NOMO-1 treated with dmso at 0.1 percent for 144 hours (cell line): Measurements from ENCODE around the gene TMEM254.
"Not testable (repeated sequence)": the region's sequence is repeated elsewhere in the genome, so short reads cannot be mapped to it uniquely, and the experiment has no call there.

Experiments
- DNase-seq: peaks from one replicate; lab custom pipeline; 2025; ENCODE audit not compliant: unreplicated experiment; lab: John Stamatoyannopoulos, UW

Gene TMEM254

DNA sequence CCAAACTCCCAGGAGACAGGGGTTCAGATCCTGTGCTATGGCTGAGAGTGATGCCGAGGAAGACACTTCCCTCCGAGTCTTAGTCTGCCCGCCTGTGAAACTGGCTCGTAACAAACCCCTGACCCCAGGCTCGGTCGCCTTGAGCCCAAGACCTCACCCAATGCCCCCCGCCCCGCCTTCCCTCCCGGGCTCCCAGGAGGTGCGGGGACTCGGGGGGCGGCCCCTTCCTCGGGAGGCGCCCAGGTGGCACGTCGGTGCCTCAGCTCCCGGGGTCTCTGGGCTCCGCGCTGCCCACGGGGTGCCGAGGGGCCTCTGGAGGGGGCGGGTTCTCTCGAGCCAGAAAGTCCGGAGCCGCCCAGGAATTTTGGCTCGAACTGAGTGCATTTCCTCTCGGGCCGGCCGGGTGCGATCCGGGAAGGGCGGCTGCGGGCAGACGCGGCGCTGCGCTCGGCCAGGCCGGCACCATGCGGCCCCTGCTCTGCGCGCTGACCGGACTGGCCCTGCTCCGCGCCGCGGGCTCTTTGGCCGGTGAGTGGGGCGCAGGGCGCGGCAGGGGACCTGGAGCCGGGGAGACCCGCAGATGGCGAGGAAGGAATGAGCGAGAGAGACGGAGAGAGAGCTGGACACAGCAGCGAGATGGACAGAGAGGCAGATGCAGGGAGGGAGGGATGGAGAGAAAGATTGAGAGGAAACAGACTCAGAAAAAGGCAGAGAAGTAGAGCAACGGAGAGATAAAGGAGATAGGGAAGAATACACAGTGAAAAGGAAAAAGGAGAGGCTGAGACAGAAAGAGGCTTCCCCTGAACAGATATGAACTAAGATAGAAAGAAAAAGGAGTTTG lies 54.1 kb downstream of the TMEM254 start, which contains the start of gene PLAC9:
Gene PLAC9 (plus strand): TSS at position 432 of the 841 bp plus-strand sequence. CDS start 33 bp downstream, at position 465.
- DNase-seq: no peak

DNA sequence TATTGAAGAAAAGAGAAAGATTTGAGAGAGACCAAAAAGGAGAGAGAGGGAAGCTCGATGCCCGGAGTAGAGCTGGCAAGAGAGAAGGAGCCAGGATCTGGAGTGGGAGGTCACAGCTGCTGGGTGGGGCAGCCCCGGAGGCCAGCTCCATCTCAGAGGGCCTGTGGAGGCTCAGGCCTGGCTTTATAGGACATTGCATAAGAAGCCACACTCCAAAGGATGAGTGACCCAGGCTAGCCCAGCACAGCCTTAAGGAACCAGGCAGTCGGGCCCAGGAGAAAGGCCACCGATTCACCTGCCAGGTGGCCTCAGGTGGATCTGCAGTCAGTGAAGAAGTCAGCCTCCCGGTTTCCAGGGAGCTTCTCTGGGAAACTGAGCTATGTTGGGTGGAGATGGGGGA lies 54.7 kb downstream of the TMEM254 start:
- no peak for DNase-seq

DNA sequence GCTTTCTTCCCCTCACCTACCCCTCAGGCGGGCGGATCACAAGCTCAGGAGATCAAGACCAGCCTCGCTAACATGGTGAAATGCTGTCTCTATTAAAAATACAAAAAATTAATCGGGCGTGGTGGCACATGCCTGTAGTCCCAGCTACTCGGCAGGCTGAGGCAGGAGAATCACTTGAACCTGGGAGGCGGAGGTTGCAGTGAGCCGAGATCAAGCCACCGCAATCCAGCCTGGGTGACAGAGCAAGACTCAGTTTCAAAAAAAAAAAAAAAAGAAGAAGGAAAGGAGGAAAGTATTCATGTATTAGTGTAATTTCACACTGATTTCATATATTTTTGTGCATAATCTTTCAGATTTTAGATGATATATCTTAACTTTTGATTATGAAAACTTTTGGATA lies 55.2 kb downstream of the TMEM254 start:
- not testable (repeated sequence) for DNase-seq

DNA sequence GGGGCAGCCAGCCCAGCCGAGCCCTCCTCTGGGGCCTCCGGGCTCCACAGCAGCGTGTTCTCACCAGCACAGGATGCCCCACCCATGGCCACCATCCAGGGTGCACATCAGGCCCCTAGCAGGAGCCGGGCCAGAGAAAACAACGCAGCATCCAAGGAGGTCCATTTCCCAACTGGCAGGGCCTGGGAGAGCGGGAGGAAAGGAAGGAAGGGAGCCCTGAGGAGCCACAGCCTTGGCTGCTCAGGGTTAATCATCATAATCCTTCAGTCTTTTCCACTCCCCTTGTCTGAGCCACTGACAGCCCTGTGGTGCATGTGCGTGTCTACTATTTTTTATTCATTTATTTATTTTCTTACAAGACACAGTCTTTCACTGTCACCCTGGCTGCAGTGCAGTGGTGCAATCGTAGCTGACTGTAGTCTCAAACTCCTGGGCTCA lies 57.7 kb downstream of the TMEM254 start:
- DNase-seq: no peak

DNA sequence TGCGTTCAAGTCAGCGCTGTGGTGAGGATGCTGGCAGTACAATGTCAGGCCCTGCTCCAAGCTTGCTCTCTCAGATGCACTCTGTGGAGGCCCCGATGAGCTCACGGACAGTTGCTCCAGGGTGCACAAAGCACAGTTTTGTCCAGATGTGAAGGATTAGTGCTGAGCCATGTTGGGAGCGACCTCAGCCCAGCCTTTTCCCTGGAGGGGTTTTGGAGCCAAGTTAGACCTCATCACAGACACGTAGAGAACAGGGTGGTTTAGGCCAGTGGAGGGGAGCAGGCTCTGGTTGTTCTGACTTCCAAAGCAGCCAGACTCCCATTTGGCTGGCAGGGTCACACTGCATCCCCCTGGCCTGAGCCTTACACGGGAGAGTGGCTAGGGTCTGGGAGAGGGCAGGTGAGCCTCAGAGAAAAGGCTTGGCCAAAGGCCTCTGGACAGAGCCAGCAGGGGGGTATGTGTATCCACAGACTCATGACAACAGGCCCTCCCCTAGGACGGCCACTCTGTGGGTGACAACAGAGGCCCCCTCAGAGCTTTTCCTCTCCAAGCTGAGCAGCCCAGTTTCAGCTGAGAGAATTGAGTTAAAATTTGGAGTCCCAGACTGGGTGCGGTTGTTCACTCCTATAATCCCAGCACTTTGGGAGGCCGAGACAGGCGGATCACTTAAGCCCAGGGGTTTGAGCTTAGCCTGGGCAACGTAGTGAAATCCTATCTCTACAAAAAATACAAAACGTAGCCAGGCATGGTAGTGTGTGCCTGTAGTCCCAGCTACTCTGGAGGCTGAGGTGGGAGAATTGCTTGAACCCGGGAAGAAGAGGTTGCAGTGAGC lies 58.8 kb downstream of the TMEM254 start:
- no peak for DNase-seq

DNA sequence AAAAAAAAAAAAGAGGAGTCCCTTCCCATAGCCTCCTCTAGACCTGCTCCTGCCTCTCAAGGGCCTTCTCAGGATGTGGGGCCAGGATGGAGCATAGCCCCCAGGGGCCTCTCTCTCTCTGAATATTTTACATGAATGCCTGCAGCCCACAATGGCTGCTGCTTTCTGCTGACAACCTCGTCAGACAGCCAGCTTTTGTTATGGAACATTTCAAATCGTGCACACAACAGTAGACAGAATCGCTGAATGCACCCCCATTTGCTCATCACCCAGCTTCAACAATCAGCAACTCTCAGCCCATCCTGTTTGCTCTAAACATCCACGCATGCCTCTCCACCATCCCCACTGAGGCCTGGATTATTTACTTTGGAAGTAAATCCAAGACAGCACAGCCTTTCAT lies 59.5 kb downstream of the TMEM254 start:
- DNase-seq: no peak

DNA sequence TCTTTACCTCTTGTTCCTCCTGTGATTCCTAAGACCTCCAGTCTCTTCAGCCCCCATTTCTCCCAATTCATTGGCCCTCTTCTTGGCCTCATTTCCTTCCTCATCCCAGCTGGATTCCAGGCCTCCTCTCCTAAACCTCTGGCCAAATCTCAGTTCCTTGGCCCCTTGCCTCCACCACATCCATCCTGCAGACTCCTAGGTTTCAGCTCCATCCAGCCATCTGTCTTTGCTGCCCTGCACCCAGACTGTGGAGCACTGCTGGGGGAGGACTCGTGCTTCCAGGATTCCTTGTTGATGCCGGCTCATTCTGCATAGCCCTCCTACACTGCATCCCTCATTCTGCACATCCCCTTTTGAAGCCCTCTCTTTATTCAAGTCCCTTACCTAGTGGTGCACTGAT lies 60.8 kb downstream of the TMEM254 start:
- DNase-seq: no peak

DNA sequence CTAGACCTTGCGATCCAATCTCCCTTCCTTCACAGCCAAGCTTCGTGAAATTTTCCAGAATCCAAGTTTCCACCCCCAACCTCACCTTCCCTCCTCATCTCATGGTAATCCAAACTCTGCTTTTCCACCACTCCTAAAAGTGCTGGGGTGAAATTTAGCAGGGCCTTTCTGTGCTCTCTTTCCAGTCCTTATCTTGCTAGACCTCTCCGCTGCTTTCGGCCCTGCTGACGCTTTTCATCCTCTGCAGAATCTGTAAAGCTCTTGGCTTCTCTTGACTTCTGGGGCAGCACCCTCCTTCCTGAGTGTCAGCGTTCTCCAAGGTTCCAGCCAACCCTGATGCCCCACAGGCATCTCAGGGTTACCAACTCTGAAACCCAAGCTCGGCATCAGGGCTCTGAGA lies 61.8 kb downstream of the TMEM254 start:
- DNase-seq: no peak

DNA sequence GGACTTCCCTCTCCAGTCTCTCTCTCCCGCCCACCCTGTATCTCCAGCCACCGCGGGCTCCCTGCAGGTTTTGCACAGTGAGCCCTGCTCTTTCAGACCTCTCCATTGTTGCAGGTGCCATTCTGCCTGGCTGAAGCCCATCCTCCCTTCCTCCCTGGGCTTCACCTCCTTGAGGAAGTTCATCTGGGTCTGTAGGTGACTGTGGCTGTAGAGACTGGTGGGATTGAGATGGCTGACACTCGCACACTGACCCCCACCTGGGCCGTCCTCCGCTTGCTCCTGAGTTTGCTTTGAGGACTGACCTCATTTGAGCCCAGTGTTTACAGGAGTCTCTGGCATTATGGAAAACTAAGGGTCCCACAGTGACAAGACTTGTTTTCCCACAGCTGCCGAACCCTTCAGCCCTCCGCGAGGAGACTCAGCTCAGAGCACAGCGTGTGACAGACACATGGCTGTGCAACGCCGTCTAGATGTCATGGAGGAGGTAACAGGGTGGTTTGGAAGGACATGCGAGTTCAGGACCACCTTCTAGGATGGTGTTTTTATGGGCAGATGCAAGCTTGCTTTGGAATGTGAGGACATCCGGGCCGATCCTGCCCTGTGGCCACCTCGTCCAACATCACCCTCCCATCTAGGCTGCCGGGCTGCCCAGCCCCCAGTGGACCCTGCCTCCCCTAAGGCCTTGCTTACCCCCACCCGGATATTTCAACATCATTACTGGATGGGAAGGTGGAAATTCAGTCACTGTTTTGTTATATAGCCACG lies 63.4 kb downstream of the TMEM254 start:
- DNase-seq: no peak
